GM12878 (cell line): Measurements from ENCODE around the gene RSRC1. TPM values are rescaled to one million over a fixed set of nuclear protein-coding genes. Genes with fewer than 3 reads are reported as not detected.

Source experiments
- ATAC-seq: fragments of 200-7000 bp; cut with Tn5 transposase; 3 replicates; pipeline ENCODE4 v1.9.1; 2020; ENCODE audit warnings: mild to moderate bottlenecking, moderate library complexity
- BruUV-seq: library from RNA; stranded (reverse); fragments of 400-500 nt; replicated peaks from 2 replicates; lab custom pipeline; 2021; lab: Mats Ljungman, UMichigan
- CTCF ChIA-PET: fragments of 300-600 bp; sonication (Branson Sonifier 250); formaldehyde crosslinking; extraction: SDS; loops from one replicate; lab custom pipeline; 2021; ENCODE audit warnings: inconsistent platforms; lab: Yijun Ruan, JAX
- POLR2A ChIA-PET: fragments of 350-600 bp; formaldehyde crosslinking; extraction: SDS; loops from one replicate; lab custom pipeline; 2021; ENCODE audit warnings: inconsistent platforms; lab: Charles Lee
- RAD21 ChIA-PET: fragments of 300-600 bp; sonication (Branson Sonifier 250); formaldehyde crosslinking; loops from one replicate; lab custom pipeline; 2023; ENCODE audit warnings: antibody characterized with exemption; ENCODE audit not compliant: unreplicated experiment; lab: Charles Lee
- SMC1A ChIA-PET: fragments of 300-600 bp; sonication (Branson Sonifier 250); formaldehyde crosslinking; loops from one replicate; lab custom pipeline; 2023; ENCODE audit not compliant: unreplicated experiment, uncharacterized antibody; lab: Charles Lee
- DNase-seq: peaks from one replicate; pipeline ENCODE4 v3.0.0-alpha.2; 2011; ENCODE audit warnings: low read depth, low spot score
- FAIRE-seq: peaks from 3 replicates; lab custom pipeline; 2011; peaks lifted over from hg19 to GRCh38; lab: Jason Lieb, UNC
- H2AFZ ChIP-seq: 2 replicates; pipeline ENCODE4 v1.6.0; 2011; ENCODE audit warnings: low read depth, low read length, control low read depth; ENCODE audit not compliant: control insufficient read depth
- H3K27ac ChIP-seq: 2 replicates; pipeline ENCODE4 v1.5.1; 2011; ENCODE audit warnings: control low read depth; ENCODE audit not compliant: control insufficient read depth, insufficient read depth
- H3K27me3 ChIP-seq, 2 experiments: replicated peaks in 1 of 2; 2 replicates each; pipeline versions ENCODE4 v1.6.0 to v1.6.1; 2011; ENCODE audit warnings: low read length in 1 of 2; ENCODE audit not compliant: control insufficient read depth in 2 of 2, insufficient read depth in 2 of 2
- H3K36me3 ChIP-seq, 2 experiments: 2 replicates each; pipeline ENCODE4 v1.5.1; 2011; ENCODE audit warnings: low read length in 1 of 2; ENCODE audit not compliant: control insufficient read depth in 2 of 2, insufficient read depth in 2 of 2
- H3K4me1 ChIP-seq: 2 replicates; pipeline ENCODE4 v1.6.1; 2011; ENCODE audit warnings: mild to moderate bottlenecking, low read length, moderate library complexity, mixed read lengths; ENCODE audit not compliant: control insufficient read depth, insufficient read depth
- H3K4me2 ChIP-seq: 2 replicates; pipeline ENCODE4 v1.6.0; 2011; ENCODE audit warnings: control low read depth; ENCODE audit not compliant: control insufficient read depth, insufficient read depth
- H3K4me3 ChIP-seq: fragments of 200-600 bp; sonication (generic); 2 replicates; pipeline ENCODE4 v1.5.1; 2016
- H3K79me2 ChIP-seq: 2 replicates; pipeline ENCODE4 v1.6.0; 2011; ENCODE audit warnings: low read length; ENCODE audit not compliant: control insufficient read depth, insufficient read depth
- H3K9ac ChIP-seq: 2 replicates; pipeline ENCODE4 v1.8.0; 2011; ENCODE audit warnings: low read length, control low read depth, mixed read lengths; ENCODE audit not compliant: control insufficient read depth, insufficient read depth
- H3K9me3 ChIP-seq: replicated peaks from 3 replicates; pipeline ENCODE4 v1.5.1; 2011; ENCODE audit warnings: mild to moderate bottlenecking, low read length; ENCODE audit not compliant: control insufficient read depth, insufficient read depth
- H4K20me1 ChIP-seq: 2 replicates; pipeline ENCODE4 v1.6.0; 2011; ENCODE audit not compliant: control insufficient read depth, insufficient read depth
- ASH2L ChIP-seq: fragments of 300-600, 200-600 bp; sonication (generic); IDR thresholded peaks from 2 replicates; pipeline ENCODE4 v1.6.1; 2017; ENCODE audit warnings: low read depth, mild to moderate bottlenecking, borderline replicate concordance
- CBFB ChIP-seq: IDR thresholded peaks from 2 replicates; pipeline ENCODE4 v1.6.1; 2016; ENCODE audit warnings: antibody characterized with exemption, low read depth
- CREB1 ChIP-seq: IDR thresholded peaks from 2 replicates; pipeline ENCODE4 v1.6.1; 2012; ENCODE audit warnings: low read depth, mild to moderate bottlenecking, inconsistent platforms
- DPF2 ChIP-seq: fragments of 450-650 bp; IDR thresholded peaks from 2 replicates; pipeline ENCODE4 v1.6.1; 2017; ENCODE audit warnings: mild to moderate bottlenecking
- EGR1 ChIP-seq, 2 experiments: IDR thresholded peaks; 1 replicate in 1 of 2; 2 replicates in 1 of 2; pipeline ENCODE4 v1.6.1; 2011 to 2012; ENCODE audit warnings: low read depth in 2 of 2, low read length in 2 of 2, borderline replicate concordance in 1 of 2, mild to moderate bottlenecking in 1 of 2, moderate library complexity in 1 of 2
- FOXM1 ChIP-seq: IDR thresholded peaks from 2 replicates; pipeline ENCODE4 v1.6.1; 2012; ENCODE audit warnings: low read depth, mild to moderate bottlenecking, inconsistent platforms, low read length, moderate library complexity
- HCFC1 ChIP-seq: fragments of 150-350 bp; IDR thresholded peaks from 2 replicates; pipeline ENCODE4 v1.6.1; 2014; ENCODE audit warnings: low read length
- IKZF1 ChIP-seq: fragments of 450-650 bp; conservative IDR thresholded peaks from 2 replicates; pipeline ENCODE4 v1.6.1; 2017; ENCODE audit warnings: antibody characterized with exemption, mild to moderate bottlenecking
- LARP7 ChIP-seq: fragments of 450-650 bp; IDR thresholded peaks from 2 replicates; pipeline ENCODE4 v1.6.1; 2017; ENCODE audit warnings: mild to moderate bottlenecking
- NR2F1 ChIP-seq: fragments of 450-650 bp; conservative IDR thresholded peaks from 2 replicates; pipeline ENCODE4 v1.6.1; 2017; ENCODE audit warnings: mild to moderate bottlenecking
- POLR2AphosphoS2 ChIP-seq: IDR thresholded peaks from 2 replicates; pipeline ENCODE4 v1.6.1; 2011; ENCODE audit warnings: low read depth, mild to moderate bottlenecking, low read length, improper control_type of control experiment, moderate library complexity
- POU2F2 ChIP-seq: IDR thresholded peaks from 3 replicates; pipeline ENCODE4 v1.6.1; 2011; ENCODE audit warnings: low read depth, mild to moderate bottlenecking, low read length, borderline replicate concordance
- RAD21 ChIP-seq: IDR thresholded peaks from 2 replicates; pipeline ENCODE4 v1.6.1; 2011; ENCODE audit warnings: mild to moderate bottlenecking, low read depth, low read length, moderate library complexity; ENCODE audit not compliant: insufficient read depth
- SP1 ChIP-seq: IDR thresholded peaks from one replicate; pipeline ENCODE4 v1.6.1; 2011; ENCODE audit warnings: low read depth, low read length
- ZBED1 ChIP-seq: IDR thresholded peaks from 2 replicates; pipeline ENCODE4 v1.6.1; 2016; ENCODE audit warnings: borderline replicate concordance
- ZNF217 ChIP-seq: fragments of 450-650 bp; IDR thresholded peaks from 2 replicates; pipeline ENCODE4 v1.6.1; 2017; ENCODE audit warnings: antibody characterized with exemption, mild to moderate bottlenecking
- ZNF622 ChIP-seq: fragments of 450-650 bp; IDR thresholded peaks from 2 replicates; pipeline ENCODE4 v1.6.1; 2017; ENCODE audit warnings: mild to moderate bottlenecking, inconsistent platforms
- WGBS: methylation state at CpG from one replicate; pipeline ENCODE4 v1.1.6; 2016; ENCODE audit warnings: low lambda C conversion rate; ENCODE audit not compliant: insufficient replicate concordance, insufficient coverage; ENCODE audit errors: missing lambda C conversion rate; 5-methylcytosine and 5-hydroxymethylcytosine counted together
- in situ Hi-C: fragments of 300-500 bp; cut with MboI; formaldehyde crosslinking; loops from 9 replicates; pipeline ENCODE4 v1.14.3; 2018; ENCODE audit warnings: mixed read lengths
- intact Hi-C: fragments of 100-400 bp; cut with micrococcal nuclease; formaldehyde crosslinking; loops from one replicate; pipeline ENCODE4 v1.14.2; 2022; ENCODE audit not compliant: unreplicated experiment
- polyA plus RNA-seq, 11 experiments: library from polyadenylated mRNA; depleted of rRNA in 4 of 11; unstranded in 6 of 11; stranded (reverse) in 5 of 11; fragments of >200 nt; fragmentation: Nextera tagmentation in 4 of 11; fragmentation: Illumina TruSeq in 1 of 11; extraction: Ambion mirVana in 4 of 11; extraction: Trizol in 1 of 11; gene quantifications; 1 replicate in 1 of 11; 2 replicates in 10 of 11; pipeline versions ENCODE4 v1.2.1 to v1.2.3, GENCODE V29; 2011 to 2016; ENCODE audit warnings: inconsistent platforms in 2 of 11, missing spikeins in 2 of 11, low read depth in 1 of 11
- total RNA-seq, 4 experiments: library from RNA; depleted of rRNA in 3 of 4; stranded (reverse); fragments of >200 nt in 3 of 4; fragmentation: Illumina TruSeq in 1 of 4; extraction: Trizol in 1 of 4; gene quantifications; 2 replicates each; pipeline versions ENCODE4 v1.2.1 to v1.2.3, GENCODE V29; 2013 to 2021
- TF ChIP-seq, protein P1 (sequence below): IDR thresholded peaks from 2 replicates; pipeline ENCODE4 v1.6.1; 2012; ENCODE audit warnings: mild to moderate bottlenecking, low read depth, low read length
- TF ChIP-seq, protein P2 (sequence below): IDR thresholded peaks from 2 replicates; pipeline ENCODE4 v1.6.1; 2011; ENCODE audit warnings: low read depth, low read length, improper control_type of control experiment, borderline replicate concordance

The RSRC1 gene
- total and polyA plus RNA-seq, 10 of the 15 experiments (the other 5 are each of a cell fraction or from before 2014, with no cell fraction given) = 16.4 to 85.9 (median 42.0) TPM

DNA sequence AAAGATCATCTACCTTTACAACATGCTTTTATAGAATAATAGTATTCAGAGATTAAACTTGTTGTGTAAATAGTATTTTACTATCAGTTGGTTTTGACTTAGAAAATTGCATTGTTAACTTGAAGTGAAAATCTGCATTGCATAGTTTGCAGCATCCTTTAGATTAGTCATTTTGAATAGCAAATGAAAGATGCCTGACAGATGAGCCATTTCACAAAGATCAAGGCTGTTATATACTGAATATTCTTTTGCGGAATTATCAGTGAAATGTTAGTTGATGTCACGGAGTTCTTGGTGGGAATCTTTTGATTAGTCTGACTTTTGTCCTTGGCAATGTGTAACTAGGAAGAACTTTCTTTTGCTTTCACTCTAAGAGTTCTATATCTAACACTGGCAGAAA lies 24.5 kb downstream of the RSRC1 start:
- Histone ChIP-seq H4K20me1 (no peaks in the 10 kb centered on the region), H3K4me3 (no peak overlapping the region), H3K36me3 (no peaks in the 10 kb centered on the region; a peak in 1 of 4 replicates), H3K9ac (no peak overlapping the region), H3K27ac (no peak overlapping the region), H3K4me2 (no peak overlapping the region), H3K27me3 (no peaks in the 10 kb centered on the region), H3K4me1 (no peaks in the 10 kb centered on the region), H3K79me2 (no peaks in the 10 kb centered on the region), H2AFZ (no peak overlapping the region), H3K9me3 (no peaks in the 10 kb centered on the region; the same call in 1 of the 3 replicates)
- in situ Hi-C loops = no loop called here
- CTCF ChIA-PET = interaction anchor here (0.6 to 1.5 kb wide), 3 partner anchors 9 to 148 kb away, joined by 3 read pairs; no protein-coding TSS in a partner anchor
- SMC1A ChIA-PET = no interaction called here
- intact Hi-C loops = no loop called here
- BruUV-seq = no TSS peak
- POLR2A ChIA-PET = no interaction called here
- DNase-seq (no peak), FAIRE-seq (no peak), ATAC-seq (no peak)
- RAD21 ChIA-PET = no interaction called here
- TF ChIP-seq ASH2L (no peak), SP1 (no peak), EGR1 (IDR thresholded peaks at IDR 0.05; ENCODE audit: borderline replicate concordance in 1 of 2, low read depth in 2 of 2, low read length in 2 of 2) (no peak), LARP7 (no peak), DPF2 (no peak), FOXM1 (no peak), CREB1 (no peak), ZNF217 (no peak), HCFC1 (no peak), ZBED1 (no peak), IKZF1 (no peak), NR2F1 (no peak), RAD21 (no peak), CBFB (no peak), ZNF622 (no peak), POLR2AphosphoS2 (no peak), POU2F2 (no peak)
- TF ChIP-seq, protein P1, sequence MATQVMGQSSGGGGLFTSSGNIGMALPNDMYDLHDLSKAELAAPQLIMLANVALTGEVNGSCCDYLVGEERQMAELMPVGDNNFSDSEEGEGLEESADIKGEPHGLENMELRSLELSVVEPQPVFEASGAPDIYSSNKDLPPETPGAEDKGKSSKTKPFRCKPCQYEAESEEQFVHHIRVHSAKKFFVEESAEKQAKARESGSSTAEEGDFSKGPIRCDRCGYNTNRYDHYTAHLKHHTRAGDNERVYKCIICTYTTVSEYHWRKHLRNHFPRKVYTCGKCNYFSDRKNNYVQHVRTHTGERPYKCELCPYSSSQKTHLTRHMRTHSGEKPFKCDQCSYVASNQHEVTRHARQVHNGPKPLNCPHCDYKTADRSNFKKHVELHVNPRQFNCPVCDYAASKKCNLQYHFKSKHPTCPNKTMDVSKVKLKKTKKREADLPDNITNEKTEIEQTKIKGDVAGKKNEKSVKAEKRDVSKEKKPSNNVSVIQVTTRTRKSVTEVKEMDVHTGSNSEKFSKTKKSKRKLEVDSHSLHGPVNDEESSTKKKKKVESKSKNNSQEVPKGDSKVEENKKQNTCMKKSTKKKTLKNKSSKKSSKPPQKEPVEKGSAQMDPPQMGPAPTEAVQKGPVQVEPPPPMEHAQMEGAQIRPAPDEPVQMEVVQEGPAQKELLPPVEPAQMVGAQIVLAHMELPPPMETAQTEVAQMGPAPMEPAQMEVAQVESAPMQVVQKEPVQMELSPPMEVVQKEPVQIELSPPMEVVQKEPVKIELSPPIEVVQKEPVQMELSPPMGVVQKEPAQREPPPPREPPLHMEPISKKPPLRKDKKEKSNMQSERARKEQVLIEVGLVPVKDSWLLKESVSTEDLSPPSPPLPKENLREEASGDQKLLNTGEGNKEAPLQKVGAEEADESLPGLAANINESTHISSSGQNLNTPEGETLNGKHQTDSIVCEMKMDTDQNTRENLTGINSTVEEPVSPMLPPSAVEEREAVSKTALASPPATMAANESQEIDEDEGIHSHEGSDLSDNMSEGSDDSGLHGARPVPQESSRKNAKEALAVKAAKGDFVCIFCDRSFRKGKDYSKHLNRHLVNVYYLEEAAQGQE = no peak
- TF ChIP-seq, protein P2, sequence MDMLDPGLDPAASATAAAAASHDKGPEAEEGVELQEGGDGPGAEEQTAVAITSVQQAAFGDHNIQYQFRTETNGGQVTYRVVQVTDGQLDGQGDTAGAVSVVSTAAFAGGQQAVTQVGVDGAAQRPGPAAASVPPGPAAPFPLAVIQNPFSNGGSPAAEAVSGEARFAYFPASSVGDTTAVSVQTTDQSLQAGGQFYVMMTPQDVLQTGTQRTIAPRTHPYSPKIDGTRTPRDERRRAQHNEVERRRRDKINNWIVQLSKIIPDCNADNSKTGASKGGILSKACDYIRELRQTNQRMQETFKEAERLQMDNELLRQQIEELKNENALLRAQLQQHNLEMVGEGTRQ = no peak
- WGBS = 100% methylated on average over 2 of the region's 2 CpGs
